Brain microvascular endothelial cell (primary cell): ENCODE results near the gene ALG9.

Experiments
- DNase-seq: peaks from one replicate; pipeline ENCODE4 v3.0.0-alpha.2; 2020
- H3K27ac ChIP-seq: fragments of 250-450 bp; sonication (Bioruptor Pico); 2 replicates; pipeline ENCODE4 v1.5.1; 2020; ENCODE audit warnings: mild to moderate bottlenecking, moderate library complexity
- H3K27me3 ChIP-seq: fragments of 250-450 bp; sonication (Bioruptor Pico); replicated peaks from 2 replicates; pipeline ENCODE4 v1.5.1; 2020; ENCODE audit warnings: mild to moderate bottlenecking
- H3K36me3 ChIP-seq: fragments of 250-450 bp; sonication (Bioruptor Pico); replicated peaks from 2 replicates; pipeline ENCODE4 v1.5.1; 2020; ENCODE audit warnings: mild to moderate bottlenecking
- H3K4me3 ChIP-seq: 2 replicates; pipeline ENCODE4 v1.5.1; 2011; ENCODE audit warnings: low read depth, mild to moderate bottlenecking, control low read depth, low read length, moderate library complexity
- in situ Hi-C: cut with HindIII; loops from 2 replicates; pipeline ENCODE4 v1.10.0; 2017; ENCODE audit warnings: low sequenced_read_pairs, low pct_ligation_motif_present
- TF ChIP-seq, protein P1 (sequence below): IDR thresholded peaks from 2 replicates; pipeline ENCODE4 v1.5.1; 2011; ENCODE audit warnings: low read depth, mild to moderate bottlenecking, moderate library complexity, low read length, control low read depth, inconsistent platforms; ENCODE audit errors: missing control alignments

Gene ALG9

GRCh38 chr11:111797145-111797581, 74.2 kb downstream of the ALG9 start:
- no peaks in the 10 kb centered on the region for H3K27me3 ChIP-seq
- no peak overlapping the region for H3K27ac ChIP-seq
- no peaks in the 10 kb centered on the region for H3K36me3 ChIP-seq
- TF ChIP-seq, protein P1, sequence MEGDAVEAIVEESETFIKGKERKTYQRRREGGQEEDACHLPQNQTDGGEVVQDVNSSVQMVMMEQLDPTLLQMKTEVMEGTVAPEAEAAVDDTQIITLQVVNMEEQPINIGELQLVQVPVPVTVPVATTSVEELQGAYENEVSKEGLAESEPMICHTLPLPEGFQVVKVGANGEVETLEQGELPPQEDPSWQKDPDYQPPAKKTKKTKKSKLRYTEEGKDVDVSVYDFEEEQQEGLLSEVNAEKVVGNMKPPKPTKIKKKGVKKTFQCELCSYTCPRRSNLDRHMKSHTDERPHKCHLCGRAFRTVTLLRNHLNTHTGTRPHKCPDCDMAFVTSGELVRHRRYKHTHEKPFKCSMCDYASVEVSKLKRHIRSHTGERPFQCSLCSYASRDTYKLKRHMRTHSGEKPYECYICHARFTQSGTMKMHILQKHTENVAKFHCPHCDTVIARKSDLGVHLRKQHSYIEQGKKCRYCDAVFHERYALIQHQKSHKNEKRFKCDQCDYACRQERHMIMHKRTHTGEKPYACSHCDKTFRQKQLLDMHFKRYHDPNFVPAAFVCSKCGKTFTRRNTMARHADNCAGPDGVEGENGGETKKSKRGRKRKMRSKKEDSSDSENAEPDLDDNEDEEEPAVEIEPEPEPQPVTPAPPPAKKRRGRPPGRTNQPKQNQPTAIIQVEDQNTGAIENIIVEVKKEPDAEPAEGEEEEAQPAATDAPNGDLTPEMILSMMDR: no peak
- in situ Hi-C loops: no loop called here
- H3K4me3 ChIP-seq: no peak overlapping the region
- DNase-seq: no peak

DNA sequence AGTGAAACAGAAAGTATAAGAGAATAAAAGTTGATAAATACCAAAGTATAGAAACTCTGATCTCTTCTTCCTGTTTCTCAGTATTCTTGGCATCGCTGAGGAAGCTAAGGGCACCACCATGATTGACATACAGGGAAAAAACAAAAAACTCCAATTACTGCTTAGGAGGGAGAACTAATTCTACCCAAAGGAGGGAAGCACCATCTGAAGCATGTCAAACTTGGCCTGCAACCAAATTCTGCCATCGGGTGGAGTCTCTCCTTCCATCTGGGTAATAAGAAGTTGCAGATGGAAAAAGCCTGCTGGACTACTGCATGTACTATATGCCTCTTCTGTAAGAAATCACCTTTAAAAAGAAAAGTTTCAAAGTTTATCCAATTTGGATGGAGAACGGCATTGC, 74.7 kb downstream of the ALG9 start:
- TF ChIP-seq, protein P1: no peak
- Histone ChIP-seq H3K4me3 (no peak overlapping the region), H3K36me3 (no peaks in the 10 kb centered on the region), H3K27me3 (no peaks in the 10 kb centered on the region), H3K27ac (no peak overlapping the region)
- no peak for DNase-seq
- in situ Hi-C loops: no loop called here

DNA sequence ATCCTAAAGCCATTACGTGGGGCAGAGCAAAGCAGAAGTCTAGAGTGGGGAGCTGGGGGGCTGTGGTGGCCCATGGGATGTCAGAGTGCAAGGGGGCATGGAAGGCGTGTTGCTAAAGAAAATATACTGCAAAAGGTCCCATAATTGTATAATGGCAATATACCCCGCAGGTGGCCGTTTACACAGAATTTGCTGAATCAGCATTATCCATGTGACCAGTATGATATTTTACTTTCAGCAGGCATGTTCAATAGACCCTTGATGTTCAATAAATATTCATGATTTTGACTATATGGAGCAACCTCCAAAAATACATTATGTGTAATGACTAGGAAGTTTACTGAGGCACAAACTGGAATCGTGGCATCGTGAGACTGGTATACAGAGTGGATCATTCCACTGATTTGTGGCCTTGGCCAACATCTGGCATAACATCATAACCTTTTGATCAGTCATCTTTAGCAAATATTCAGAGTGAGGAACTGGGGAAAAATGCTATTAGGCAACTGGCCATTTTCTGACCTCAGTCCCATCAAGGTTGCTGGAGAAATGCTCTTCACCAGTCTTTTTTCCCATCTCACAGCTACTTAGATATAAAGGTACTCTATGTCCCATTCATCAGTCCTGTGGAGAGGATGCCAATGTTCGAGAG, 75.9 kb downstream of the ALG9 start:
- Histone ChIP-seq H3K4me3 (no peak overlapping the region), H3K27ac (no peak overlapping the region), H3K36me3 (no peaks in the 10 kb centered on the region), H3K27me3 (no peaks in the 10 kb centered on the region)
- in situ Hi-C loops: no loop called here
- no peak for DNase-seq
- TF ChIP-seq, protein P1: no peak

GRCh38 chr11:111793863-111794262, 77.5 kb downstream of the ALG9 start:
- Histone ChIP-seq H3K27me3 (no peaks in the 10 kb centered on the region), H3K4me3 (no peak overlapping the region), H3K27ac (no peak overlapping the region), H3K36me3 (no peaks in the 10 kb centered on the region)
- DNase-seq: peak; percentile 16
- in situ Hi-C loops: no loop called here
- TF ChIP-seq, protein P1: no peak

- in situ Hi-C loops: no loop called here
- DNase-seq: no peak
- Histone ChIP-seq H3K27me3 (no peaks in the 10 kb centered on the region), H3K4me3 (no peak overlapping the region), H3K36me3 (no peaks in the 10 kb centered on the region), H3K27ac (no peak overlapping the region)
- TF ChIP-seq, protein P1: no peak
These were observed 78.4 kb downstream of the ALG9 start for GRCh38 chr11:111792955-111793500.

DNA sequence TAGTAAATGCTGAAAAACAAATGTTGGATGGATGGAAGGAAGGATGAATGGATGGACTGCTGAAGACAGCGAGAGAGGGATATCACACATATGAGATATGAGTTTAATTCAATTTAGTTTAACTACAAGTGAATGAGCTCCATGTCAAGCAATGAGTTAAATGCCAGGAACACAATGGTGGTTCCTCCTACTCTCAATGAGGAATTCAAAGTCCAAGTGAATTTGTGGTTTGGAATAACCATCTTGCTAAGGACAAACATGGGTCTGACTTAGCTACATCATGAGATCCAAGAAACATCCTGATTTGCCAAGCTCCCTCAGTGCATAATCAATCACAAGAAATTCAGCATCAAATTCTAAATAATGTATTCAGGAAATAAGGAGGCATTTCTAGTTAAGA, 79.1 kb downstream of the ALG9 start:
- DNase-seq: no peak
- TF ChIP-seq, protein P1: no peak
- no peaks in the 10 kb centered on the region for H3K27me3 ChIP-seq
- in situ Hi-C loops: no loop called here
- no peak overlapping the region for H3K27ac ChIP-seq
- no peaks in the 10 kb centered on the region for H3K36me3 ChIP-seq
- H3K4me3 ChIP-seq: no peak overlapping the region
